ENCODE results near the gene LRRC23.

LRRC23 gene

GRCh38 chr12:6915789-6916285, 11.2 kb downstream of the LRRC23 start:
- Histone ChIP-seq H3K27ac (ENCODE audit: low read depth, low read length) (no peak overlapping the region), H3K4me3 (ENCODE audit: low read depth in 1 of 2, low read length in 2 of 2) (no peak overlapping the region)

GRCh38 chr12:6916426-6917200, 12.0 kb downstream of the LRRC23 start:
- Histone ChIP-seq H3K4me3 (ENCODE audit: low read depth in 1 of 2, low read length in 2 of 2) (no peak overlapping the region), H3K36me3 (ENCODE audit: control insufficient read depth in 1 of 2, insufficient read depth in 2 of 2, low read length in 2 of 2) (peaks cover 0 to 5% of the 10 kb centered on the region in 2 donors), H3K9ac (ENCODE audit: low read depth in 1 of 2, low read length in 2 of 2) (no peak overlapping the region), H3K27ac (ENCODE audit: low read depth, low read length) (no peak overlapping the region), H3K4me1 (ENCODE audit: control insufficient read depth in 1 of 2, insufficient read depth in 2 of 2, low read length in 2 of 2) (peaks cover 12 to 16% of the 10 kb centered on the region in 2 donors), H3K9me3 (ENCODE audit: control insufficient read depth in 1 of 2, low read length in 2 of 2) (no peaks in the 10 kb centered on the region), H3K27me3 (ENCODE audit: control insufficient read depth in 1 of 2, insufficient read depth in 2 of 2, low read length in 2 of 2) (peaks cover 4 to 12% of the 10 kb centered on the region in 2 donors)

More at GRCh38 chr12:6915789-6916285, 11.2 kb downstream of the LRRC23 start:
- Histone ChIP-seq H3K9ac (ENCODE audit: low read depth in 1 of 2, low read length in 2 of 2) (no peak overlapping the region), H3K27me3 (ENCODE audit: control insufficient read depth in 1 of 2, insufficient read depth in 2 of 2, low read length in 2 of 2) (peaks cover 10 to 12% of the 10 kb centered on the region in 2 donors), H3K4me1 (ENCODE audit: control insufficient read depth in 1 of 2, insufficient read depth in 2 of 2, low read length in 2 of 2) (peaks cover 12 to 16% of the 10 kb centered on the region in 2 donors), H3K36me3 (ENCODE audit: control insufficient read depth in 1 of 2, insufficient read depth in 2 of 2, low read length in 2 of 2) (peaks cover 0 to 5% of the 10 kb centered on the region in 2 donors), H3K9me3 (ENCODE audit: control insufficient read depth in 1 of 2, low read length in 2 of 2) (no peaks in the 10 kb centered on the region)

GRCh38 chr12:6917491-6918231, 13.0 kb downstream of the LRRC23 start:
- Histone ChIP-seq H3K4me1 (ENCODE audit: control insufficient read depth in 1 of 2, insufficient read depth in 2 of 2, low read length in 2 of 2) (peaks cover 12 to 16% of the 10 kb centered on the region in 2 donors), H3K9me3 (ENCODE audit: control insufficient read depth in 1 of 2, low read length in 2 of 2) (no peaks in the 10 kb centered on the region), H3K4me3 (ENCODE audit: low read depth in 1 of 2, low read length in 2 of 2) (no peak overlapping the region), H3K27me3 (ENCODE audit: control insufficient read depth in 1 of 2, insufficient read depth in 2 of 2, low read length in 2 of 2) (peaks cover 4 to 5% of the 10 kb centered on the region in 2 donors), H3K36me3 (ENCODE audit: control insufficient read depth in 1 of 2, insufficient read depth in 2 of 2, low read length in 2 of 2) (peaks cover 0 to 5% of the 10 kb centered on the region in 2 donors), H3K9ac (ENCODE audit: low read depth in 1 of 2, low read length in 2 of 2) (no peak overlapping the region), H3K27ac (ENCODE audit: low read depth, low read length) (no peak overlapping the region)

- H3K36me3 ChIP-seq (ENCODE audit: control insufficient read depth in 1 of 2, insufficient read depth in 2 of 2, low read length in 2 of 2): peaks cover 0 to 5% of the 10 kb centered on the region in 2 donors
- no peak overlapping the region for H3K4me3 ChIP-seq (ENCODE audit: low read depth in 1 of 2, low read length in 2 of 2)
These were observed 15.0 kb downstream of the LRRC23 start for GRCh38 chr12:6919588-6919987.

GRCh38 chr12:6921539-6921938, 16.9 kb downstream of the LRRC23 start:
- H3K36me3 ChIP-seq (ENCODE audit: control insufficient read depth in 1 of 2, insufficient read depth in 2 of 2, low read length in 2 of 2): peaks cover 0 to 5% of the 10 kb centered on the region in 2 donors
- H3K27ac ChIP-seq (ENCODE audit: low read depth, low read length): no peak overlapping the region
- H3K4me1 ChIP-seq (ENCODE audit: control insufficient read depth in 1 of 2, insufficient read depth in 2 of 2, low read length in 2 of 2): peaks cover 21 to 27% of the 10 kb centered on the region in 2 donors
- H3K4me3 ChIP-seq (ENCODE audit: low read depth in 1 of 2, low read length in 2 of 2): no peak overlapping the region
- H3K27me3 ChIP-seq (ENCODE audit: control insufficient read depth in 1 of 2, insufficient read depth in 2 of 2, low read length in 2 of 2): no peaks in the 10 kb centered on the region
- H3K9me3 ChIP-seq (ENCODE audit: control insufficient read depth in 1 of 2, low read length in 2 of 2): no peaks in the 10 kb centered on the region
- no peak overlapping the region for H3K9ac ChIP-seq (ENCODE audit: low read depth in 1 of 2, low read length in 2 of 2)

More at GRCh38 chr12:6919588-6919987, 15.0 kb downstream of the LRRC23 start:
- Histone ChIP-seq H3K27ac (ENCODE audit: low read depth, low read length) (no peak overlapping the region), H3K9ac (ENCODE audit: low read depth in 1 of 2, low read length in 2 of 2) (no peak overlapping the region), H3K4me1 (ENCODE audit: control insufficient read depth in 1 of 2, insufficient read depth in 2 of 2, low read length in 2 of 2) (peaks cover 10 to 18% of the 10 kb centered on the region in 2 donors), H3K9me3 (ENCODE audit: control insufficient read depth in 1 of 2, low read length in 2 of 2) (no peaks in the 10 kb centered on the region), H3K27me3 (ENCODE audit: control insufficient read depth in 1 of 2, insufficient read depth in 2 of 2, low read length in 2 of 2) (no peaks in the 10 kb centered on the region)

GRCh38 chr12:6921996-6922946, 17.6 kb downstream of the LRRC23 start:
- H3K4me1 ChIP-seq (ENCODE audit: control insufficient read depth in 1 of 2, insufficient read depth in 2 of 2, low read length in 2 of 2): peaks cover 28 to 34% of the 10 kb centered on the region in 2 donors
- no peak overlapping the region for H3K27ac ChIP-seq (ENCODE audit: low read depth, low read length)
- H3K9ac ChIP-seq (ENCODE audit: low read depth in 1 of 2, low read length in 2 of 2): no peak overlapping the region
- H3K36me3 ChIP-seq (ENCODE audit: control insufficient read depth in 1 of 2, insufficient read depth in 2 of 2, low read length in 2 of 2): peaks cover 0 to 5% of the 10 kb centered on the region in 2 donors
- H3K9me3 ChIP-seq (ENCODE audit: control insufficient read depth in 1 of 2, low read length in 2 of 2): no peaks in the 10 kb centered on the region
- H3K27me3 ChIP-seq (ENCODE audit: control insufficient read depth in 1 of 2, insufficient read depth in 2 of 2, low read length in 2 of 2): no peaks in the 10 kb centered on the region
- peak overlapping the region in 1 of 2 donors; percentile 5 for H3K4me3 ChIP-seq (ENCODE audit: low read depth in 1 of 2, low read length in 2 of 2)

- no peak overlapping the region for H3K27ac ChIP-seq (ENCODE audit: low read depth, low read length)
- no peaks in the 10 kb centered on the region for H3K9me3 ChIP-seq (ENCODE audit: control insufficient read depth in 1 of 2, low read length in 2 of 2)
- peak overlapping the region in 1 of 2 donors; percentile 5 for H3K4me3 ChIP-seq (ENCODE audit: low read depth in 1 of 2, low read length in 2 of 2)
- no peaks in the 10 kb centered on the region for H3K27me3 ChIP-seq (ENCODE audit: control insufficient read depth in 1 of 2, insufficient read depth in 2 of 2, low read length in 2 of 2)
- peaks cover 28 to 35% of the 10 kb centered on the region in 2 donors for H3K4me1 ChIP-seq (ENCODE audit: control insufficient read depth in 1 of 2, insufficient read depth in 2 of 2, low read length in 2 of 2)
- H3K9ac ChIP-seq (ENCODE audit: low read depth in 1 of 2, low read length in 2 of 2): no peak overlapping the region
- H3K36me3 ChIP-seq (ENCODE audit: control insufficient read depth in 1 of 2, insufficient read depth in 2 of 2, low read length in 2 of 2): peaks cover 0 to 5% of the 10 kb centered on the region in 2 donors
These were observed 18.5 kb downstream of the LRRC23 start for GRCh38 chr12:6923003-6923732.

- Histone ChIP-seq H3K9ac (ENCODE audit: low read depth in 1 of 2, low read length in 2 of 2) (peak overlapping the region in 1 of 2 donors; percentile 78), H3K27me3 (ENCODE audit: control insufficient read depth in 1 of 2, insufficient read depth in 2 of 2, low read length in 2 of 2) (no peaks in the 10 kb centered on the region), H3K9me3 (ENCODE audit: control insufficient read depth in 1 of 2, low read length in 2 of 2) (no peaks in the 10 kb centered on the region), H3K4me1 (ENCODE audit: control insufficient read depth in 1 of 2, insufficient read depth in 2 of 2, low read length in 2 of 2) (peaks cover 30 to 37% of the 10 kb centered on the region in 2 donors), H3K4me3 (ENCODE audit: low read depth in 1 of 2, low read length in 2 of 2) (no peak overlapping the region), H3K27ac (ENCODE audit: low read depth, low read length) (no peak overlapping the region), H3K36me3 (ENCODE audit: control insufficient read depth in 1 of 2, insufficient read depth in 2 of 2, low read length in 2 of 2) (peaks cover 0 to 5% of the 10 kb centered on the region in 2 donors)
These were observed 19.2 kb downstream of the LRRC23 start for GRCh38 chr12:6923851-6924250.

GRCh38 chr12:6925239-6925539, 20.6 kb downstream of the LRRC23 start:
- Histone ChIP-seq H3K27ac (ENCODE audit: low read depth, low read length) (peak overlapping the region; percentile 77), H3K36me3 (ENCODE audit: control insufficient read depth in 1 of 2, insufficient read depth in 2 of 2, low read length in 2 of 2) (no peaks in the 10 kb centered on the region), H3K9ac (ENCODE audit: low read depth in 1 of 2, low read length in 2 of 2) (peak overlapping the region; percentile 55 to 78), H3K4me3 (ENCODE audit: low read depth in 1 of 2, low read length in 2 of 2) (peak overlapping the region in 1 of 2 donors; percentile 46), H3K9me3 (ENCODE audit: control insufficient read depth in 1 of 2, low read length in 2 of 2) (no peaks in the 10 kb centered on the region), H3K4me1 (ENCODE audit: control insufficient read depth in 1 of 2, insufficient read depth in 2 of 2, low read length in 2 of 2) (peaks cover 43 to 51% of the 10 kb centered on the region in 2 donors), H3K27me3 (ENCODE audit: control insufficient read depth in 1 of 2, insufficient read depth in 2 of 2, low read length in 2 of 2) (no peaks in the 10 kb centered on the region)
